Vagina (tissue), 2 donors: ENCODE results near the gene ZNF575.

Source experiments
- CTCF ChIP-seq, 3 experiments: fragments of 450-650 bp in 2 of 3; fragments of 200-600 bp in 1 of 3; sonication (generic) in 1 of 3; IDR thresholded peaks; one replicate each; pipeline ENCODE4 v1.5.1; 2017 to 2019; ENCODE audit warnings: antibody characterized with exemption in 3 of 3, mild to moderate bottlenecking in 2 of 3, moderate library complexity in 2 of 3
- POLR2A ChIP-seq, 2 donors: fragments of 450-650 bp; IDR thresholded peaks; one replicate each; pipeline ENCODE4 v1.6.1; 2017; ENCODE audit warnings: antibody characterized with exemption in 2 of 2, mild to moderate bottlenecking in 2 of 2, moderate library complexity in 2 of 2

- TF ChIP-seq CTCF (IDR thresholded peaks at IDR 0.05) (no peak), POLR2A (IDR thresholded peaks at IDR 0.05) (no peak)
Observed at GRCh38 chr19:43498233-43498842, 34.6 kb upstream of the ZNF575 start.
